Measurements from ENCODE around the gene TMEM245. TPM values are rescaled to one million over a fixed set of nuclear protein-coding genes. Genes with fewer than 3 reads are reported as not detected.
A peak's percentile ranks its signal among the peaks of the same experiment; 100 is the strongest.

The TMEM245 gene
- total RNA-seq, 2 experiments from 2014 or later, result 22.6 to 24.4 TPM

GRCh38 chr9:108994695-108995094 lies 125.1 kb downstream of the TMEM245 start:
- DNase-seq, result peak in 2 of 14 experiments; percentile 9 to 15
- Histone ChIP-seq H3K27me3 (ENCODE audit: control insufficient read depth in 1 of 2, insufficient read depth in 2 of 2, low read length in 2 of 2) (no peaks in the 10 kb centered on the region), H3K36me3 (ENCODE audit: insufficient read depth, low read length) (no peaks in the 10 kb centered on the region), H3K4me1 (ENCODE audit: insufficient read depth, low read length) (peaks cover 5% of the 10 kb centered on the region), H3K27ac (ENCODE audit: low read depth in 1 of 2, low read length in 2 of 2) (no peak overlapping the region), H3K9me3 (ENCODE audit: control insufficient read depth in 1 of 2, insufficient read depth in 1 of 2, low read length in 2 of 2) (no peaks in the 10 kb centered on the region), H3K4me3 (ENCODE audit: low read length) (no peak overlapping the region)
- Mint-ChIP-seq H3K4me3 (no peak overlapping the region), H3K36me3 (ENCODE audit: low read depth) (no peaks in the 10 kb centered on the region), H3K27me3 (no peaks in the 10 kb centered on the region), H3K4me1 (ENCODE audit: low read depth) (peaks cover 8% of the 10 kb centered on the region), H3K27ac (no peak overlapping the region), H3K9me3 (no peaks in the 10 kb centered on the region)
- ChIA-PET POLR2A (no interaction called here), CTCF (no interaction called here)
- intact Hi-C loops (cut with DNase I, micrococcal nuclease), result no loop called here
- no peak for ATAC-seq (ENCODE audit: poor library complexity)
- TF ChIP-seq CTCF (IDR thresholded peaks at IDR 0.05), result no peak

GRCh38 chr9:108991479-108991878 lies 128.3 kb downstream of the TMEM245 start:
- CTCF ChIA-PET, result no interaction called here
- ATAC-seq (ENCODE audit: poor library complexity) (no peak), DNase-seq (no peak)
- Mint-ChIP-seq H3K4me3 (no peak overlapping the region), H3K27ac (no peak overlapping the region), H3K36me3 (ENCODE audit: low read depth) (no peaks in the 10 kb centered on the region), H3K4me1 (ENCODE audit: low read depth) (peaks cover 8% of the 10 kb centered on the region), H3K27me3 (no peaks in the 10 kb centered on the region), H3K9me3 (no peaks in the 10 kb centered on the region)
- no peaks in the 10 kb centered on the region for H3K36me3 ChIP-seq (ENCODE audit: insufficient read depth, low read length)
- POLR2A ChIA-PET, result no interaction called here
- no peak for TF ChIP-seq CTCF (IDR thresholded peaks at IDR 0.05)
- intact Hi-C loops (cut with DNase I, micrococcal nuclease), result no loop called here
- no peak overlapping the region for H3K4me3 ChIP-seq (ENCODE audit: low read length)
- no peak overlapping the region for H3K27ac ChIP-seq (ENCODE audit: low read depth in 1 of 2, low read length in 2 of 2)
- no peaks in the 10 kb centered on the region for H3K9me3 ChIP-seq (ENCODE audit: control insufficient read depth in 1 of 2, insufficient read depth in 1 of 2, low read length in 2 of 2)
- H3K4me1 ChIP-seq (ENCODE audit: insufficient read depth, low read length), result peaks cover 5% of the 10 kb centered on the region
- H3K27me3 ChIP-seq (ENCODE audit: control insufficient read depth in 1 of 2, insufficient read depth in 2 of 2, low read length in 2 of 2), result no peaks in the 10 kb centered on the region

GRCh38 chr9:108983885-108984284 lies 135.9 kb downstream of the TMEM245 start:
- Histone ChIP-seq H3K4me3 (ENCODE audit: low read length) (no peak overlapping the region), H3K4me1 (ENCODE audit: insufficient read depth, low read length) (no peaks in the 10 kb centered on the region), H3K27me3 (ENCODE audit: control insufficient read depth in 1 of 2, insufficient read depth in 2 of 2, low read length in 2 of 2) (no peaks in the 10 kb centered on the region), H3K27ac (ENCODE audit: low read depth in 1 of 2, low read length in 2 of 2) (no peak overlapping the region), H3K36me3 (ENCODE audit: insufficient read depth, low read length) (no peaks in the 10 kb centered on the region), H3K9me3 (ENCODE audit: control insufficient read depth in 1 of 2, insufficient read depth in 1 of 2, low read length in 2 of 2) (no peaks in the 10 kb centered on the region)
- ChIA-PET CTCF (interaction anchor here (1.1 kb wide), 1 partner anchor 15 kb away, joined by 3 read pairs; no protein-coding TSS in a partner anchor), POLR2A (no interaction called here)
- ATAC-seq (ENCODE audit: poor library complexity) (no peak), DNase-seq (no peak)
- Mint-ChIP-seq H3K4me1 (ENCODE audit: low read depth) (no peaks in the 10 kb centered on the region), H3K4me3 (no peak overlapping the region), H3K36me3 (ENCODE audit: low read depth) (no peaks in the 10 kb centered on the region), H3K9me3 (no peaks in the 10 kb centered on the region), H3K27me3 (no peaks in the 10 kb centered on the region), H3K27ac (no peak overlapping the region)
- TF ChIP-seq CTCF (IDR thresholded peaks at IDR 0.05), result no peak
- intact Hi-C loops (cut with DNase I, micrococcal nuclease), result no loop called here
